H1 (cell line): Measurements from ENCODE around the gene PPIL6. TPM values are rescaled to one million over a fixed set of nuclear protein-coding genes. Genes with fewer than 3 reads are reported as not detected.

Experiments used
- CTCF ChIA-PET: fragments of 300-600 bp; sonication (Branson Sonifier 250); formaldehyde crosslinking; loops from one replicate; lab custom pipeline; 2021; ENCODE audit not compliant: partially characterized antibody; lab: Charles Lee
- POLR2A ChIA-PET: fragments of 300-600 bp; sonication (Branson Sonifier 250); formaldehyde crosslinking; loops from one replicate; lab custom pipeline; 2021; ENCODE audit warnings: inconsistent platforms; ENCODE audit not compliant: partially characterized antibody; lab: Charles Lee
- DNase-seq, 2 experiments: peaks; one replicate each; pipeline versions ENCODE4 v3.0.0 to v3.0.0-alpha.2; 2010 to 2022; ENCODE audit warnings: low spot score in 2 of 2, low read depth in 1 of 2, mixed read lengths in 1 of 2
- FAIRE-seq: peaks from 2 replicates; lab custom pipeline; 2011; peaks lifted over from hg19 to GRCh38; lab: Jason Lieb, UNC
- H2AFZ ChIP-seq: 2 replicates; pipeline ENCODE4 v1.8.1; 2012; ENCODE audit warnings: low read length, inconsistent platforms
- H2AK5ac ChIP-seq: 2 replicates; pipeline ENCODE4 v1.6.1; 2013; ENCODE audit warnings: low read depth, low read length
- H2BK120ac ChIP-seq: replicated peaks from 2 replicates; pipeline ENCODE3; 2013; ENCODE audit warnings: low read depth, low read length, inconsistent platforms
- H2BK12ac ChIP-seq: 2 replicates; pipeline ENCODE4 v1.6.1; 2013; ENCODE audit warnings: low read depth, low read length
- H2BK15ac ChIP-seq: 2 replicates; pipeline ENCODE4 v1.6.1; 2013; ENCODE audit warnings: low read length
- H2BK20ac ChIP-seq: 2 replicates; pipeline ENCODE4 v1.6.1; 2013; ENCODE audit warnings: low read length
- H2BK5ac ChIP-seq: 2 replicates; pipeline ENCODE4 v1.6.1; 2013; ENCODE audit warnings: low read depth, low read length
- H3K14ac ChIP-seq: 2 replicates; pipeline ENCODE4 v1.6.1; 2013; ENCODE audit warnings: inconsistent platforms; ENCODE audit not compliant: insufficient read length
- H3K18ac ChIP-seq: 2 replicates; pipeline ENCODE4 v1.6.1; 2013; ENCODE audit warnings: low read length; ENCODE audit errors: extremely low read depth
- H3K23ac ChIP-seq: 2 replicates; pipeline ENCODE4 v1.6.1; 2013; ENCODE audit warnings: inconsistent platforms; ENCODE audit not compliant: insufficient read length
- H3K23me2 ChIP-seq: 2 replicates; pipeline ENCODE4 v1.6.1; 2013; ENCODE audit warnings: low read depth, low read length
- H3K27ac ChIP-seq: 2 replicates; pipeline ENCODE4 v1.6.1; 2011; ENCODE audit warnings: low read depth, low read length, inconsistent platforms
- H3K27me3 ChIP-seq, 4 experiments: replicated peaks in 1 of 4; 1 replicate in 1 of 4; 2 replicates in 3 of 4; pipeline versions ENCODE4 v1.6.1 to v1.8.1; 2011 to 2013; ENCODE audit warnings: low read length in 3 of 4, mild to moderate bottlenecking in 3 of 4, inconsistent platforms in 2 of 4, mixed read lengths in 2 of 4, moderate library complexity in 1 of 4; ENCODE audit not compliant: control insufficient read depth in 3 of 4, insufficient read depth in 3 of 4; ENCODE audit errors: extremely low read depth in 1 of 4
- H3K36me3 ChIP-seq, 4 experiments: 2 replicates each; pipeline versions ENCODE4 v1.6.1 to v1.8.1; 2011 to 2013; ENCODE audit warnings: mild to moderate bottlenecking in 4 of 4, low read length in 3 of 4, moderate library complexity in 2 of 4, control low read depth in 1 of 4, inconsistent platforms in 1 of 4; ENCODE audit not compliant: insufficient read depth in 4 of 4, control insufficient read depth in 2 of 4
- H3K4ac ChIP-seq: replicated peaks from 2 replicates; pipeline ENCODE3; 2013; ENCODE audit warnings: low read length, low read depth, mixed read lengths, inconsistent platforms; ENCODE audit not compliant: insufficient read length
- H3K4me1 ChIP-seq, 4 experiments: replicated peaks in 1 of 4; 1 replicate in 1 of 4; 2 replicates in 3 of 4; pipeline versions ENCODE4 v1.6.1 to v1.8.1; 2011 to 2013; ENCODE audit warnings: low read length in 3 of 4, inconsistent platforms in 2 of 4, mixed read lengths in 1 of 4; ENCODE audit not compliant: insufficient read depth in 4 of 4, control insufficient read depth in 3 of 4
- H3K4me2 ChIP-seq, 2 experiments: 2 replicates each; pipeline versions ENCODE4 v1.6.1 to v1.8.1; 2011 to 2013; ENCODE audit warnings: low read depth in 2 of 2, low read length in 2 of 2, control low read depth in 1 of 2, inconsistent platforms in 1 of 2, mild to moderate bottlenecking in 1 of 2; ENCODE audit not compliant: insufficient read depth in 1 of 2
- H3K4me3 ChIP-seq, 4 experiments: fragments of 200-600, 300-600 bp in 1 of 4; sonication (generic), shearing (Covaris generic), sonication (Bioruptor Twin) in 1 of 4; 2 replicates each; pipeline versions ENCODE4 v1.5.1 to v1.8.1; 2011 to 2016; ENCODE audit warnings: low read length in 4 of 4, low read depth in 3 of 4, control low read depth in 2 of 4, inconsistent platforms in 2 of 4, mild to moderate bottlenecking in 2 of 4, mixed read lengths in 1 of 4, moderate library complexity in 1 of 4; ENCODE audit not compliant: insufficient read depth in 2 of 4; ENCODE audit errors: extremely low read depth in 1 of 4
- H3K56ac ChIP-seq: replicated peaks from 2 replicates; pipeline ENCODE3; 2013; ENCODE audit warnings: low read depth, mild to moderate bottlenecking, mixed read lengths, low read length, inconsistent platforms; ENCODE audit not compliant: insufficient read length
- H3K79me1 ChIP-seq: 2 replicates; pipeline ENCODE4 v1.6.1; 2013; ENCODE audit warnings: low read depth, low read length, control low read depth
- H3K79me2 ChIP-seq, 2 experiments: 2 replicates each; pipeline versions ENCODE4 v1.6.1 to v1.8.1; 2012 to 2013; ENCODE audit warnings: low read length in 2 of 2, mild to moderate bottlenecking in 2 of 2, inconsistent platforms in 1 of 2; ENCODE audit not compliant: insufficient read depth in 2 of 2, control insufficient read depth in 1 of 2
- H3K9ac ChIP-seq, 4 experiments: replicated peaks in 1 of 4; 1 replicate in 1 of 4; 2 replicates in 3 of 4; pipeline versions ENCODE4 v1.6.1 to v1.8.1; 2011 to 2013; ENCODE audit warnings: low read depth in 3 of 4, low read length in 3 of 4, control low read depth in 2 of 4, mild to moderate bottlenecking in 2 of 4, moderate library complexity in 2 of 4, inconsistent platforms in 1 of 4; ENCODE audit errors: extremely low read depth in 1 of 4
- H3K9me3 ChIP-seq, 2 experiments: 2 replicates each; pipeline versions ENCODE4 v1.6.1 to v1.8.1; 2012 to 2013; ENCODE audit warnings: mild to moderate bottlenecking in 2 of 2, moderate library complexity in 2 of 2, control low read depth in 1 of 2, inconsistent platforms in 1 of 2, low read depth in 1 of 2, low read length in 1 of 2, mixed read lengths in 1 of 2; ENCODE audit not compliant: insufficient read depth in 2 of 2
- H4K20me1 ChIP-seq, 2 experiments: replicated peaks in 1 of 2; 2 replicates each; pipeline versions ENCODE3 to v1.8.1; 2011 to 2013; ENCODE audit warnings: inconsistent platforms in 2 of 2, low read length in 2 of 2, mild to moderate bottlenecking in 1 of 2; ENCODE audit not compliant: insufficient read depth in 2 of 2, control insufficient read depth in 1 of 2
- H4K5ac ChIP-seq: 2 replicates; pipeline ENCODE4 v1.6.1; 2013; ENCODE audit warnings: low read length, low read depth, mixed read lengths, inconsistent platforms; ENCODE audit not compliant: insufficient read length
- H4K8ac ChIP-seq: 2 replicates; pipeline ENCODE4 v1.8.0; 2013; ENCODE audit warnings: mild to moderate bottlenecking, moderate library complexity, low read length, inconsistent platforms; ENCODE audit not compliant: insufficient read depth; ENCODE audit errors: extremely low read depth
- H4K91ac ChIP-seq: replicated peaks from 2 replicates; pipeline ENCODE3; 2013; ENCODE audit warnings: low read length, mixed read lengths, inconsistent platforms; ENCODE audit not compliant: insufficient read length
- SIN3A ChIP-seq, 2 experiments: IDR thresholded peaks in 1 of 2; conservative IDR thresholded peaks in 1 of 2; 2 replicates each; pipeline ENCODE4 v1.6.1; 2011 to 2012; ENCODE audit warnings: low read length in 2 of 2, improper control_type of control experiment in 1 of 2, low read depth in 1 of 2, mild to moderate bottlenecking in 1 of 2
- SIRT6 ChIP-seq: IDR thresholded peaks from one replicate; pipeline ENCODE4 v1.7.1; 2012; ENCODE audit warnings: low read length, inconsistent platforms
- SP2 ChIP-seq: IDR thresholded peaks from 2 replicates; pipeline ENCODE4 v1.6.1; 2012; ENCODE audit warnings: mild to moderate bottlenecking, low read length, inconsistent platforms
- WGBS, 2 experiments: shearing (Covaris generic) in 1 of 2; methylation state at CpG; one replicate each; pipeline versions ENCODE4 v1.1.6 to v1.1.7; 2013 to 2015; ENCODE audit warnings: low lambda C conversion rate in 2 of 2, mixed read lengths in 2 of 2, inconsistent platforms in 1 of 2, low coverage in 1 of 2, missing lambda C conversion rate in 1 of 2; ENCODE audit not compliant: insufficient replicate concordance in 2 of 2, insufficient coverage in 1 of 2, insufficient read length in 1 of 2; ENCODE audit errors: extremely low coverage in 1 of 2, missing lambda C conversion rate in 1 of 2; 5-methylcytosine and 5-hydroxymethylcytosine counted together
- polyA plus RNA-seq, 7 experiments: library from polyadenylated mRNA; depleted of rRNA in 3 of 7; stranded (reverse) in 5 of 7; unstranded in 2 of 7; fragments of >200 nt in 5 of 7; fragments of 200-250 nt in 2 of 7; gene quantifications; 1 replicate in 5 of 7; 2 replicates in 1 of 7; 4 replicates in 1 of 7; pipeline versions ENCODE4 v1.2.1 to v1.2.3, GENCODE V29; 2011 to 2013; ENCODE audit warnings: missing spikeins in 2 of 7, mixed read lengths in 2 of 7
- total RNA-seq: library from RNA; stranded (reverse); fragmentation: NEBNext Ultra II Directional; extraction: Animal tissue kit (Norgen Biotek cat#: 25700); gene quantifications from 2 replicates; pipeline ENCODE4 v1.2.1, GENCODE V29; 2021

The PPIL6 gene
- total and polyA plus RNA-seq, 2 of the 8 experiments (the other 6 are each of a cell fraction or from before 2014, with no cell fraction given): 0.42 to 1.3 TPM

DNA sequence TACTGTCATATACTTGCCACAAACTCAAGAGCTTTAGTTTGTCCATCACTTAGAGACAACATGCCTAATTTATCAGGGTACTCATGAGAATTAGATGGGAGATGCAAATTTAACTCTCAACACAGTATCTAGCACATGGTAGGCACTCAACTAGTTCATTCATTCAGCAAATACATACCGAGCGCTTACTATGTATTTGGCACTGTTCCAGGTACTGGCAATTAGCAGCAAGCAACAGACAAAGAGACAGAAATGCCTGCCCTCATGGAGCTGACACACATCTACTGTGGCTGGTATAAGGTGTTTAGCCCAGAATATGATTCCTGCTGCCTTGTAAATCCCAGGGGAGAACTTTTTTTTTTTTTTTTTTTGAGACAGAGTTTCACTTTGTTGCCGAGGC lies 10.4 kb upstream of the PPIL6 start:
- Histone ChIP-seq H2BK5ac (no peak overlapping the region), H3K4me3 (no peak overlapping the region), H3K27ac (no peak overlapping the region), H3K56ac (no peak overlapping the region)
- TF ChIP-seq SIRT6 (no peak), SIN3A (conservative IDR thresholded peaks at IDR 0.05 in 1 of 2, IDR thresholded peaks at IDR 0.05 in 1 of 2; ENCODE audit: low read depth in 1 of 2, low read length in 2 of 2) (no peak), SP2 (no peak)
- TF ChIP-seq, all 59 proteins: peak for 0
- no peak overlapping the region for H2BK120ac ChIP-seq
- FAIRE-seq (no peak), DNase-seq (no peak)
- H2BK15ac ChIP-seq: no peak overlapping the region
- no peaks in the 10 kb centered on the region for H3K27me3 ChIP-seq
- peaks cover 0 to 10% of the 10 kb centered on the region in 2 experiments for H4K20me1 ChIP-seq
- H3K18ac ChIP-seq: no peak overlapping the region
- CTCF ChIA-PET: interaction anchor here (0.6 to 7.5 kb wide), 4 partner anchors 8 to 826 kb away, joined by 3 to 63 read pairs (median 4); partner anchors contain the start of genes PPIL6 and SMPD2
- H3K14ac ChIP-seq: no peak overlapping the region
- H2BK20ac ChIP-seq: no peak overlapping the region
- POLR2A ChIA-PET: interaction anchor here (0.7 to 7.5 kb wide), 3 partner anchors 9 to 68 kb away, joined by 3 to 85 read pairs (median 3); partner anchors contain the start of genes CD164, PPIL6 and SMPD2
- no peak overlapping the region for H4K8ac ChIP-seq
- H3K79me2 ChIP-seq: no peaks in the 10 kb centered on the region
- 96% methylated on average over 3 of the region's 3 CpGs; no CpG with 5 or more reads in 1 of the 2 experiments for WGBS, 2 experiments
- H3K4me1 ChIP-seq: peaks cover 0 to 10% (median 5%) of the 10 kb centered on the region in 4 experiments; a peak in 5 of 7 replicates
- H3K4ac ChIP-seq: no peak overlapping the region
- H3K9ac ChIP-seq: no peak overlapping the region
- H3K36me3 ChIP-seq: peaks cover 2 to 26% (median 11%) of the 10 kb centered on the region in 4 experiments; a peak in 6 of 8 replicates
- H3K9me3 ChIP-seq: no peaks in the 10 kb centered on the region
- no peak overlapping the region for H4K5ac ChIP-seq
- H4K91ac ChIP-seq: no peak overlapping the region
- H3K23me2 ChIP-seq: peaks cover 4% of the 10 kb centered on the region
- H2BK12ac ChIP-seq: no peak overlapping the region
- H3K79me1 ChIP-seq: no peaks in the 10 kb centered on the region
- no peak overlapping the region for H2AK5ac ChIP-seq
- H2AFZ ChIP-seq: no peak overlapping the region
- H3K4me2 ChIP-seq: no peak overlapping the region
- no peak overlapping the region for H3K23ac ChIP-seq
